IMR-90 (cell line): ENCODE results near the gene S1PR3. TPM values are rescaled to one million over a fixed set of nuclear protein-coding genes. Genes with fewer than 3 reads are reported as not detected.

Experiments used
- ATAC-seq: fragments of 200-7000 bp; cut with Tn5 transposase; 2 replicates; pipeline ENCODE4 v1.9.1; 2020; ENCODE audit warnings: low read depth, mild to moderate bottlenecking, moderate library complexity
- BruUV-seq: library from RNA; stranded (reverse); fragments of 400-500 nt; replicated peaks from 2 replicates; lab custom pipeline; 2021; lab: Mats Ljungman, UMichigan
- CTCF ChIA-PET: fragments of 300-600 bp; formaldehyde crosslinking; extraction: SDS; loops from one replicate; lab custom pipeline; 2021; ENCODE audit warnings: antibody characterized with exemption; lab: Yijun Ruan, JAX
- POLR2A ChIA-PET: fragments of 300-600 bp; sonication (Branson Sonifier 250); formaldehyde crosslinking; loops from one replicate; lab custom pipeline; 2022; ENCODE audit warnings: antibody characterized with exemption; ENCODE audit not compliant: unreplicated experiment; lab: Charles Lee
- DNase-seq: peaks from one replicate; pipeline ENCODE4 v3.0.0; 2013
- H2AFZ ChIP-seq: replicated peaks from 2 replicates; pipeline ENCODE3; 2013; ENCODE audit warnings: low read length, mild to moderate bottlenecking; ENCODE audit not compliant: poor library complexity
- H2AK5ac ChIP-seq: 2 replicates; pipeline ENCODE4 v1.6.1; 2013; ENCODE audit warnings: low read depth, low read length, inconsistent platforms
- H2AK9ac ChIP-seq: replicated peaks from 2 replicates; pipeline ENCODE3; 2013; ENCODE audit warnings: mild to moderate bottlenecking, low read depth, low read length, moderate library complexity; ENCODE audit not compliant: poor library complexity
- H2BK120ac ChIP-seq: 2 replicates; pipeline ENCODE4 v1.6.1; 2013; ENCODE audit warnings: low read depth, low read length, inconsistent platforms
- H2BK15ac ChIP-seq: 3 replicates; pipeline ENCODE4 v1.6.1; 2013; ENCODE audit warnings: low read depth, low read length, inconsistent platforms
- H2BK20ac ChIP-seq: 2 replicates; pipeline ENCODE4 v1.6.1; 2013; ENCODE audit warnings: low read depth, mild to moderate bottlenecking, inconsistent platforms, low read length, moderate library complexity
- H2BK5ac ChIP-seq: 2 replicates; pipeline ENCODE4 v1.6.1; 2013; ENCODE audit warnings: mild to moderate bottlenecking, low read depth, low read length, inconsistent platforms; ENCODE audit not compliant: poor library complexity, severe bottlenecking
- H3K14ac ChIP-seq: replicated peaks from 2 replicates; pipeline ENCODE4 v1.6.1; 2013; ENCODE audit warnings: low read depth, low read length, inconsistent platforms
- H3K18ac ChIP-seq: 2 replicates; pipeline ENCODE4 v1.6.1; 2013; ENCODE audit warnings: low read depth, low read length, control low read depth
- H3K23ac ChIP-seq: 2 replicates; pipeline ENCODE4 v1.6.1; 2013; ENCODE audit warnings: low read depth, low read length, inconsistent platforms
- H3K27ac ChIP-seq: 2 replicates; pipeline ENCODE4 v1.5.1; 2013; ENCODE audit warnings: mild to moderate bottlenecking, control low read depth, low read length; ENCODE audit not compliant: insufficient read depth
- H3K27me3 ChIP-seq: 2 replicates; pipeline ENCODE4 v1.6.1; 2013; ENCODE audit warnings: low read length; ENCODE audit not compliant: control insufficient read depth, insufficient read depth
- H3K36me3 ChIP-seq: 2 replicates; pipeline ENCODE4 v1.6.1; 2013; ENCODE audit warnings: low read length, mixed read lengths; ENCODE audit not compliant: control insufficient read depth, insufficient read depth
- H3K4ac ChIP-seq: 2 replicates; pipeline ENCODE4 v1.6.1; 2013; ENCODE audit warnings: low read depth, low read length, inconsistent platforms
- H3K4me1 ChIP-seq: 2 replicates; pipeline ENCODE4 v1.6.1; 2013; ENCODE audit warnings: low read length, mixed read lengths; ENCODE audit not compliant: control insufficient read depth, insufficient read depth
- H3K4me2 ChIP-seq: 2 replicates; pipeline ENCODE4 v1.6.1; 2013; ENCODE audit warnings: low read depth, mild to moderate bottlenecking, control low read depth, low read length, moderate library complexity
- H3K4me3 ChIP-seq: 2 replicates; pipeline ENCODE4 v1.5.1; 2013; ENCODE audit warnings: low read depth, mild to moderate bottlenecking, control low read depth, low read length, moderate library complexity; ENCODE audit not compliant: insufficient read depth
- H3K56ac ChIP-seq: 2 replicates; pipeline ENCODE4 v1.6.1; 2013; ENCODE audit warnings: low read length, inconsistent platforms; ENCODE audit not compliant: insufficient read depth; ENCODE audit errors: extremely low read depth
- H3K79me1 ChIP-seq, 2 experiments: 2 replicates each; pipeline ENCODE4 v1.6.1; 2013; ENCODE audit warnings: low read length in 2 of 2, inconsistent platforms in 1 of 2, low read depth in 1 of 2
- H3K9ac ChIP-seq: 2 replicates; pipeline ENCODE4 v1.6.1; 2013; ENCODE audit warnings: low read depth, low read length, control low read depth
- H3K9me1 ChIP-seq: 2 replicates; pipeline ENCODE4 v1.6.1; 2013; ENCODE audit warnings: low read length, inconsistent platforms; ENCODE audit not compliant: insufficient read depth
- H3K9me3 ChIP-seq: 2 replicates; pipeline ENCODE4 v1.6.1; 2013; ENCODE audit warnings: low read length; ENCODE audit not compliant: control insufficient read depth, insufficient read depth
- H4K20me1 ChIP-seq: 2 replicates; pipeline ENCODE4 v1.6.1; 2013; ENCODE audit warnings: low read length, inconsistent platforms; ENCODE audit not compliant: insufficient read depth
- H4K5ac ChIP-seq: 2 replicates; pipeline ENCODE4 v1.6.1; 2013; ENCODE audit warnings: mild to moderate bottlenecking, low read depth, low read length, control low read depth
- H4K8ac ChIP-seq, 2 experiments: 2 replicates each; pipeline ENCODE4 v1.6.1; 2013; ENCODE audit warnings: low read depth in 2 of 2, low read length in 2 of 2, control low read depth in 1 of 2, inconsistent platforms in 1 of 2
- H4K91ac ChIP-seq: 2 replicates; pipeline ENCODE4 v1.6.1; 2013; ENCODE audit warnings: low read depth, low read length, inconsistent platforms; ENCODE audit not compliant: insufficient read depth
- CEBPB ChIP-seq: IDR thresholded peaks from 2 replicates; pipeline ENCODE4 v1.6.1; 2012; ENCODE audit warnings: low read depth, low read length, improper control_type of control experiment
- RFX5 ChIP-seq: IDR thresholded peaks from 2 replicates; pipeline ENCODE4 v1.8.0; 2012; ENCODE audit warnings: low read depth, mild to moderate bottlenecking, low read length, moderate library complexity
- WGBS, 2 experiments: methylation state at CpG; one replicate each; pipeline versions ENCODE4 v1.1.5 to v1.1.7; 2013; ENCODE audit warnings: missing lambda C conversion rate in 2 of 2; ENCODE audit not compliant: insufficient read length in 1 of 2; ENCODE audit errors: extremely low coverage in 2 of 2; 5-methylcytosine and 5-hydroxymethylcytosine counted together
- dilution Hi-C: fragments of 300-500 bp; cut with HindIII; formaldehyde crosslinking; loops from one replicate; pipeline ENCODE4 v1.14.3; 2018; ENCODE audit warnings: low sequenced_read_pairs; ENCODE audit not compliant: unreplicated experiment
- in situ Hi-C: fragments of 300-500 bp; cut with MboI; formaldehyde crosslinking; loops from 3 replicates; pipeline ENCODE4 v1.14.3; 2019; ENCODE audit warnings: low sequenced_read_pairs, inconsistent platforms, mixed read lengths
- intact Hi-C: fragments of 100-400 bp; cut with micrococcal nuclease; formaldehyde crosslinking; loops from 2 replicates; pipeline ENCODE4 v1.10.0; 2022
- polyA plus RNA-seq, 3 experiments: library from polyadenylated mRNA; depleted of rRNA; stranded (reverse); fragments of >200 nt; gene quantifications; 2 replicates each; pipeline ENCODE4 v1.2.3, GENCODE V29; 2012; ENCODE audit warnings: low replicate concordance in 1 of 3
- total RNA-seq: library from RNA; depleted of rRNA; stranded (reverse); fragments of >200 nt; gene quantifications from 2 replicates; pipeline ENCODE4 v1.2.3, GENCODE V29; 2012
- TF ChIP-seq, protein P1 (sequence below): fragments of 150-350 bp; IDR thresholded peaks from 2 replicates; pipeline ENCODE4 v1.6.1; 2016; ENCODE audit warnings: low read depth, mild to moderate bottlenecking, low read length, moderate library complexity, borderline replicate concordance
- TF ChIP-seq, protein P2 (sequence below): conservative IDR thresholded peaks from 2 replicates; pipeline ENCODE4 v1.5.1; 2012; ENCODE audit warnings: mild to moderate bottlenecking, low read depth, low read length, improper control_type of control experiment

S1PR3 gene
- total and polyA plus RNA-seq, 2 of the 4 experiments (the other 2 are of a cell fraction) = 28.4 to 28.7 TPM

DNA sequence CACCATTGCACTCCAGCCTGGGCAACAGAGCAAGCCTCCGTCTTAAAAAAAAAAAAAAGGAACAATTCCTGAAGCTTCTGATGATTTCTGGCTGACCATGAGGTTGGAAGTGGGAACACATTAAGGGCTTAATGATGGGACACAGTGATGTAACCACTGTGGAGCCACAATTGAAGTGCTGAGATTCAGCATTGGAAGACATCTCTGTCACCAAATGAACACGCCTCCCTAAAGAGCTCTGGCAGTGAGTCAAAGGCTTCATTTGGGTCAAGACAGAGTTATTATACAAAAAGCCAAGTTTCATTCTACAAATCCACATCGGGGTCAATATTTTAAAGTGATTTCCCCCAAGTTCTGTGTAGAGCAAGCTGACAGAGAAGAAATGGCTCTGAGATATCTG lies 4.5 kb upstream of the S1PR3 start:
- Histone ChIP-seq H3K9me1 (no peaks in the 10 kb centered on the region; the same call in 1 of the 2 replicates), H3K4ac (no peak overlapping the region), H3K36me3 (no peaks in the 10 kb centered on the region), H3K4me1 (peaks cover 6% of the 10 kb centered on the region), H2AK9ac (no peak overlapping the region), H3K27me3 (no peaks in the 10 kb centered on the region; the same call in 1 of the 2 replicates), H3K9ac (no peak overlapping the region), H3K56ac (no peak overlapping the region), H2AK5ac (peak overlapping the region; percentile 13; the same call in 1 of the 2 replicates), H3K18ac (no peak overlapping the region), H3K27ac (no peak overlapping the region), H2BK20ac (no peak overlapping the region), H3K23ac (no peak overlapping the region), H2AFZ (no peak overlapping the region), H3K9me3 (no peaks in the 10 kb centered on the region), H2BK15ac (no peak overlapping the region), H2BK5ac (no peak overlapping the region), H3K14ac (no peak overlapping the region), H4K20me1 (no peaks in the 10 kb centered on the region), H4K8ac (no peak overlapping the region), H3K4me2 (no peak overlapping the region), H4K5ac (no peak overlapping the region), H3K79me1 (peaks cover under 1 to 2% of the 10 kb centered on the region in 2 experiments; a peak in 2 of 4 replicates), H2BK120ac (no peak overlapping the region), H4K91ac (no peak overlapping the region), H3K4me3 (no peak overlapping the region)
- dilution Hi-C loops = loop anchor here (25.0 kb wide), 1 partner anchor 349 kb away; no protein-coding TSS in a partner anchor
- TF ChIP-seq, protein P1, sequence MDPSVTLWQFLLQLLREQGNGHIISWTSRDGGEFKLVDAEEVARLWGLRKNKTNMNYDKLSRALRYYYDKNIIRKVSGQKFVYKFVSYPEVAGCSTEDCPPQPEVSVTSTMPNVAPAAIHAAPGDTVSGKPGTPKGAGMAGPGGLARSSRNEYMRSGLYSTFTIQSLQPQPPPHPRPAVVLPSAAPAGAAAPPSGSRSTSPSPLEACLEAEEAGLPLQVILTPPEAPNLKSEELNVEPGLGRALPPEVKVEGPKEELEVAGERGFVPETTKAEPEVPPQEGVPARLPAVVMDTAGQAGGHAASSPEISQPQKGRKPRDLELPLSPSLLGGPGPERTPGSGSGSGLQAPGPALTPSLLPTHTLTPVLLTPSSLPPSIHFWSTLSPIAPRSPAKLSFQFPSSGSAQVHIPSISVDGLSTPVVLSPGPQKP = no peak
- TF ChIP-seq, protein P2, sequence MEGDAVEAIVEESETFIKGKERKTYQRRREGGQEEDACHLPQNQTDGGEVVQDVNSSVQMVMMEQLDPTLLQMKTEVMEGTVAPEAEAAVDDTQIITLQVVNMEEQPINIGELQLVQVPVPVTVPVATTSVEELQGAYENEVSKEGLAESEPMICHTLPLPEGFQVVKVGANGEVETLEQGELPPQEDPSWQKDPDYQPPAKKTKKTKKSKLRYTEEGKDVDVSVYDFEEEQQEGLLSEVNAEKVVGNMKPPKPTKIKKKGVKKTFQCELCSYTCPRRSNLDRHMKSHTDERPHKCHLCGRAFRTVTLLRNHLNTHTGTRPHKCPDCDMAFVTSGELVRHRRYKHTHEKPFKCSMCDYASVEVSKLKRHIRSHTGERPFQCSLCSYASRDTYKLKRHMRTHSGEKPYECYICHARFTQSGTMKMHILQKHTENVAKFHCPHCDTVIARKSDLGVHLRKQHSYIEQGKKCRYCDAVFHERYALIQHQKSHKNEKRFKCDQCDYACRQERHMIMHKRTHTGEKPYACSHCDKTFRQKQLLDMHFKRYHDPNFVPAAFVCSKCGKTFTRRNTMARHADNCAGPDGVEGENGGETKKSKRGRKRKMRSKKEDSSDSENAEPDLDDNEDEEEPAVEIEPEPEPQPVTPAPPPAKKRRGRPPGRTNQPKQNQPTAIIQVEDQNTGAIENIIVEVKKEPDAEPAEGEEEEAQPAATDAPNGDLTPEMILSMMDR = no peak
- no peak for TF ChIP-seq RFX5
- no peak for TF ChIP-seq CEBPB
- WGBS, 2 experiments = no CpG with 5 or more reads among the region's 3 CpGs
- DNase-seq (no peak), ATAC-seq (no peak)
- intact Hi-C loops = no loop called here
- CTCF ChIA-PET = no interaction called here
- no TSS peak for BruUV-seq
- in situ Hi-C loops = no loop called here
- POLR2A ChIA-PET = interaction anchor here (0.6 kb wide), 1 partner anchor 385 kb away, joined by 3 read pairs; no protein-coding TSS in a partner anchor
